Ascending aorta (tissue), 2 donors: ENCODE measurements around the gene TOM1L2. TPM values are rescaled to one million over a fixed set of nuclear protein-coding genes. Genes with fewer than 3 reads are reported as not detected.

ENCODE experiments used
- DNase-seq, 2 donors: peaks; one replicate each; pipeline ENCODE4 v3.0.0-alpha.2; 2019; ENCODE audit warnings: low spot score in 2 of 2
- H3K27ac ChIP-seq, 2 donors: fragments of 200-600 bp; sonication (generic); one replicate each; pipeline ENCODE4 v1.5.1; 2016 to 2017; ENCODE audit warnings: mild to moderate bottlenecking in 1 of 2
- H3K27me3 ChIP-seq: fragments of 200-600 bp; sonication (generic); one replicate; pipeline ENCODE4 v1.5.1; 2017
- H3K36me3 ChIP-seq, 2 donors: fragments of 200-600 bp; sonication (generic); one replicate each; pipeline ENCODE4 v1.5.1; 2016
- H3K4me1 ChIP-seq, 2 donors: fragments of 200-600 bp; sonication (generic); one replicate each; pipeline ENCODE4 v1.5.1; 2016 to 2017; ENCODE audit warnings: mild to moderate bottlenecking in 1 of 2
- H3K4me3 ChIP-seq, 2 donors: fragments of 200-600 bp; sonication (generic); one replicate each; pipeline ENCODE4 v1.5.1; 2016 to 2017; ENCODE audit warnings: mild to moderate bottlenecking in 1 of 2
- H3K9me3 ChIP-seq, 2 donors: fragments of 200-600 bp; sonication (generic); one replicate each; pipeline ENCODE4 v1.5.1; 2016
- CTCF ChIP-seq, 3 experiments: fragments of 200-600 bp in 2 of 3; fragments of 450-650 bp in 1 of 3; sonication (generic) in 2 of 3; IDR thresholded peaks; one replicate each; pipeline ENCODE4 v1.5.1; 2016 to 2019; ENCODE audit warnings: antibody characterized with exemption in 3 of 3, mild to moderate bottlenecking in 1 of 3, moderate library complexity in 1 of 3
- intact Hi-C: fragments of 100-400 bp; cut with DNase I; formaldehyde crosslinking; loops from one replicate; pipeline ENCODE4 v1.15.1; 2023
- total RNA-seq: library from RNA; depleted of rRNA; stranded (reverse); fragments of >200 nt; gene quantifications from one replicate; pipeline ENCODE4 v1.1.0, GENCODE V29; 2016

Gene TOM1L2
- total RNA-seq, 1 donor from 2014 or later = 39.0 TPM

DNA sequence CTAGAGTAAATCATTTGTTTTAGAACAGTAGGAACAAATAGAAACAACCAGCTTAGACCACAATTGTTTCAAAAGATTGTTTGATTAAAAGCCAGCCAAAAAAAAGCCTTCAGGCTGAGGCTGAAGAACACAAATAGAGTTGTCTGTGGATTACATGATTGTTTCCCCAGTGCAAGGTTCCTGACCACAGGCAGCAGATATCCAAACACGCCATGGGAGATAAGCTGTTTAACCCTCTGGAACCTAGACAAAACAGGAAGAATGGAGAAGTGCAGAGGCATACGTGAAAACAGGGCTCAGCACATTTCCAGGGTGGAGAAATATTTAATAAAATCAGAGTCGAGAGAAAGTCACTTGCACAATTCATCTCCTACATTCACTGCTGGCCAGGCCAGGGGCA lies 45.8 kb upstream of the TOM1L2 start:
- DNase-seq = no peak
- peaks cover 8 to 28% of the 10 kb centered on the region in 2 donors for H3K36me3 ChIP-seq
- H3K4me1 ChIP-seq = no peaks in the 10 kb centered on the region
- H3K4me3 ChIP-seq = no peak overlapping the region
- no peak for TF ChIP-seq CTCF (IDR thresholded peaks at IDR 0.05)
- no peak overlapping the region for H3K27ac ChIP-seq
- H3K9me3 ChIP-seq = no peaks in the 10 kb centered on the region
- H3K27me3 ChIP-seq = no peaks in the 10 kb centered on the region
- intact Hi-C loops = no loop called here

- no peaks in the 10 kb centered on the region for H3K9me3 ChIP-seq
- no peak for TF ChIP-seq CTCF (IDR thresholded peaks at IDR 0.05)
- intact Hi-C loops = no loop called here
- no peak overlapping the region for H3K27ac ChIP-seq
- H3K4me3 ChIP-seq = no peak overlapping the region
- no peak for DNase-seq
- H3K27me3 ChIP-seq = no peaks in the 10 kb centered on the region
- H3K4me1 ChIP-seq = no peaks in the 10 kb centered on the region
- H3K36me3 ChIP-seq = peaks cover 8 to 26% of the 10 kb centered on the region in 2 donors
These were observed 44.2 kb upstream of the TOM1L2 start for GRCh38 chr17:18016426-18016825.

DNA sequence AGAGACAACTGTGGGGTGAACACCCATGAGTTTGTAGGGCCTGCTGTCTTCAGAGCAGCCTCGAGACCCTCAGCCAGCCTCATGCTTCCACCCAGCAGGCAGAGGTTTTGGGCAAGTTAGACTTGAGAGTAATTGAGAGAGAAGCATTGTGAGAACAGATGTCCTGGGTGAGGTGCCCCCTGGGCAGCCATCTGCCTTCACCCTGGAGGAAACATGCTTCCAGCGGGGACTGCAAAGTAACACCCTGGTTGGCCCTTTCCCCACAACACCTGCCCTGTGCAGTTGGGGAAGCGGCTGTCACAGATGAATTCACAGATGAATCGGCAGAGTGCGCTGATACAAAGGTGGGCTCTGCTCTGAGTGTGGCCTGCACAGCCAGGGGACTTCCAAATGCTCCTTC lies 43.4 kb upstream of the TOM1L2 start:
- Histone ChIP-seq H3K9me3 (no peaks in the 10 kb centered on the region), H3K27ac (no peak overlapping the region), H3K27me3 (no peaks in the 10 kb centered on the region), H3K36me3 (peaks cover 6 to 19% of the 10 kb centered on the region in 2 donors), H3K4me1 (no peaks in the 10 kb centered on the region), H3K4me3 (no peak overlapping the region)
- no peak for TF ChIP-seq CTCF (IDR thresholded peaks at IDR 0.05)
- no peak for DNase-seq
- intact Hi-C loops = no loop called here

DNA sequence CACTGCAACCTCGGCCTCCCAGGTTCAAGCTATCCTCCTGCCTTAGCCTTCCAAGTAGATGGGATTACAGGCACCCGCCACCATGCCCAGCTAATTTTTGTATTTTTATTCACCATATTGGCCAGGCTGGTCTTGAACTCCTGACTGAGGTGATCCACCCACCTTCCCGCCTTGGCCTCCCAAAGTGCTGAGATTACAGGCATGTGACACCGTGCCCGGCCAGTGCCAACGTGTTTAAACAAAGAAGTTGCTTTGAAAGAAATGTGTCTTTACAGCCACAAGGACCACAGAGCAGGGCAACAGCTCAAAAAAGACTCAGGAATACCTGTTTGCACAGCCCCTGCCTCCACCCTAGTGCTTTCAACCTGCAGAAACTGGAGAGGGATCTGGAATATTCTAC lies 41.8 kb upstream of the TOM1L2 start:
- no peak for TF ChIP-seq CTCF (IDR thresholded peaks at IDR 0.05)
- H3K36me3 ChIP-seq = peaks cover 6 to 14% of the 10 kb centered on the region in 2 donors
- no peak overlapping the region for H3K4me3 ChIP-seq
- no peaks in the 10 kb centered on the region for H3K4me1 ChIP-seq
- H3K27me3 ChIP-seq = no peaks in the 10 kb centered on the region
- H3K9me3 ChIP-seq = no peaks in the 10 kb centered on the region
- H3K27ac ChIP-seq = no peak overlapping the region
- intact Hi-C loops = no loop called here
- DNase-seq = no peak

DNA sequence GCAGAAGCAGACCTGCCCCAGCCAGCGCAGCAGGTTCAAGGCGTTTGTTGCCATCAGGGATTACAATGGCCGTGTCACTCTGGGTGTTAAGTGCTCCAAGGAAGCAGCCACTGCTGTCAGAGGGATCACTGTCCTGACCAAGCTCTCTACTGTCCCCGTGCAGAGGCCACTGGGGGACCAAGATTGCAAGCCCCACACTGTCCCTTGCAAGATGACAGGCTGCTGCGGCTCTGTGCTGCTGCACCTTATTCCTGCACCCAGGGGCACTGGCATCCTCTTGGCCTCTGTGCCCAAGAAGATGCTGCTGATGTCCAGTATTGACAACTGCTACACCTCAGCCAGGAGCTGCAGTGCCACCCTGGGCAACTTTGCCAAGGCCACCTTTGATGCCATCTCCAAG lies 39.1 kb upstream of the TOM1L2 start:
- H3K9me3 ChIP-seq = no peaks in the 10 kb centered on the region
- intact Hi-C loops = no loop called here
- H3K27ac ChIP-seq = no peak overlapping the region
- TF ChIP-seq CTCF (IDR thresholded peaks at IDR 0.05) = no peak
- no peaks in the 10 kb centered on the region for H3K27me3 ChIP-seq
- no peaks in the 10 kb centered on the region for H3K4me1 ChIP-seq
- peaks cover 6 to 18% of the 10 kb centered on the region in 2 donors for H3K36me3 ChIP-seq
- no peak overlapping the region for H3K4me3 ChIP-seq
- no peak for DNase-seq
